IMR-90 (cell line): ENCODE measurements around the gene PIN1.

Source experiments
- FOS ChIP-seq: fragments of 150-350 bp; IDR thresholded peaks from 2 replicates; pipeline ENCODE4 v1.6.1; 2016; ENCODE audit warnings: low read depth, low read length
- MAFK ChIP-seq: IDR thresholded peaks from 2 replicates; pipeline ENCODE4 v1.6.1; 2012; ENCODE audit warnings: low read depth, low read length, improper control_type of control experiment
- MAZ ChIP-seq: IDR thresholded peaks from 2 replicates; pipeline ENCODE4 v1.6.1; 2012; ENCODE audit warnings: low read depth, mild to moderate bottlenecking, low read length, improper control_type of control experiment, moderate library complexity, borderline replicate concordance
- MXI1 ChIP-seq: IDR thresholded peaks from 2 replicates; pipeline ENCODE4 v1.6.1; 2012; ENCODE audit warnings: low read depth, mild to moderate bottlenecking, low read length, moderate library complexity, borderline replicate concordance
- POLR2A ChIP-seq: IDR thresholded peaks from 2 replicates; pipeline ENCODE4 v1.6.1; 2012; ENCODE audit warnings: mild to moderate bottlenecking, low read depth, low read length
- RAD21 ChIP-seq: IDR thresholded peaks from 2 replicates; pipeline ENCODE4 v1.6.1; 2012; ENCODE audit warnings: low read length, improper control_type of control experiment
- RCOR1 ChIP-seq: IDR thresholded peaks from 2 replicates; pipeline ENCODE4 v1.6.1; 2012; ENCODE audit warnings: mild to moderate bottlenecking, low read length, improper control_type of control experiment; ENCODE audit not compliant: insufficient replicate concordance
- RFX5 ChIP-seq: IDR thresholded peaks from 2 replicates; pipeline ENCODE4 v1.8.0; 2012; ENCODE audit warnings: low read depth, mild to moderate bottlenecking, low read length, moderate library complexity
- SMC3 ChIP-seq: fragments of 150-350 bp; IDR thresholded peaks from 2 replicates; pipeline ENCODE4 v1.6.1; 2016; ENCODE audit warnings: low read depth, mild to moderate bottlenecking, antibody characterized with exemption, low read length, moderate library complexity
- TF ChIP-seq, protein P1 (sequence below): conservative IDR thresholded peaks from 2 replicates; pipeline ENCODE4 v1.5.1; 2012; ENCODE audit warnings: mild to moderate bottlenecking, low read depth, low read length, improper control_type of control experiment
- TF ChIP-seq, protein P2 (sequence below): fragments of 150-350 bp; IDR thresholded peaks from 2 replicates; pipeline ENCODE4 v1.6.1; 2017; ENCODE audit warnings: mild to moderate bottlenecking, antibody characterized with exemption, low read length, low read depth
- TF ChIP-seq, protein P3 (sequence below): fragments of 150-350 bp; IDR thresholded peaks from 2 replicates; pipeline ENCODE4 v1.6.1; 2016; ENCODE audit warnings: low read depth, mild to moderate bottlenecking, low read length, moderate library complexity, borderline replicate concordance

DNA sequence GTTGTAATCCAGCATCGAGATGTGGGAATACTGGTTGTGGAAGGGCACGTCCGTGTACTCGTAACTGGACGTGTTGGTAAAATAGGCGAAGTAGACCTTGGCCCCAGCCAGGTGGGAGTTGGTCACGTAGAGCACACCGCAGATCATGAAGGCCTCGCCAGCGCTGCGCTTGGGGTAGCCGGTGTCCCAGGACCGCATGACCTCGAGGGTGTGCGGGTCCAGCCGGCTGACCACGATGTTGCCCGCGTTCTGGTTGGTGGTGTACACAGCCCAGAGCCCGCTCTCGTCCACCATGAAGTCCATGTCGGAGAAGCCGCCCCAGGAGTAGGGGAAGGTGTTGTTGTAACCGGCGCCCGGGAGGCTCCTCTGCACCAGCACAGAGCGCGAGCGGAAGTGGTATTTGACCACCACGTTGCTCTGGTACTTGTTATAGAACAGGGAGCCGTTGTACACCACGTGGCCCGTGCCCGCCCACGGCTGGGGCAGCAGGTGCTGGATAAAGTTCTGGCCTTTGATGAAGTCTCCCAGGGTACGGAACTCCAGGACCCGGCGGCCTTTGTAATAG, 19.2 kb downstream of the PIN1 start:
- TF ChIP-seq, protein P1, sequence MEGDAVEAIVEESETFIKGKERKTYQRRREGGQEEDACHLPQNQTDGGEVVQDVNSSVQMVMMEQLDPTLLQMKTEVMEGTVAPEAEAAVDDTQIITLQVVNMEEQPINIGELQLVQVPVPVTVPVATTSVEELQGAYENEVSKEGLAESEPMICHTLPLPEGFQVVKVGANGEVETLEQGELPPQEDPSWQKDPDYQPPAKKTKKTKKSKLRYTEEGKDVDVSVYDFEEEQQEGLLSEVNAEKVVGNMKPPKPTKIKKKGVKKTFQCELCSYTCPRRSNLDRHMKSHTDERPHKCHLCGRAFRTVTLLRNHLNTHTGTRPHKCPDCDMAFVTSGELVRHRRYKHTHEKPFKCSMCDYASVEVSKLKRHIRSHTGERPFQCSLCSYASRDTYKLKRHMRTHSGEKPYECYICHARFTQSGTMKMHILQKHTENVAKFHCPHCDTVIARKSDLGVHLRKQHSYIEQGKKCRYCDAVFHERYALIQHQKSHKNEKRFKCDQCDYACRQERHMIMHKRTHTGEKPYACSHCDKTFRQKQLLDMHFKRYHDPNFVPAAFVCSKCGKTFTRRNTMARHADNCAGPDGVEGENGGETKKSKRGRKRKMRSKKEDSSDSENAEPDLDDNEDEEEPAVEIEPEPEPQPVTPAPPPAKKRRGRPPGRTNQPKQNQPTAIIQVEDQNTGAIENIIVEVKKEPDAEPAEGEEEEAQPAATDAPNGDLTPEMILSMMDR, result no peak
- TF ChIP-seq, protein P2, sequence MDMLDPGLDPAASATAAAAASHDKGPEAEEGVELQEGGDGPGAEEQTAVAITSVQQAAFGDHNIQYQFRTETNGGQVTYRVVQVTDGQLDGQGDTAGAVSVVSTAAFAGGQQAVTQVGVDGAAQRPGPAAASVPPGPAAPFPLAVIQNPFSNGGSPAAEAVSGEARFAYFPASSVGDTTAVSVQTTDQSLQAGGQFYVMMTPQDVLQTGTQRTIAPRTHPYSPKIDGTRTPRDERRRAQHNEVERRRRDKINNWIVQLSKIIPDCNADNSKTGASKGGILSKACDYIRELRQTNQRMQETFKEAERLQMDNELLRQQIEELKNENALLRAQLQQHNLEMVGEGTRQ, result no peak
- TF ChIP-seq POLR2A, result no peak
- no peak for TF ChIP-seq MXI1
- TF ChIP-seq, protein P3, sequence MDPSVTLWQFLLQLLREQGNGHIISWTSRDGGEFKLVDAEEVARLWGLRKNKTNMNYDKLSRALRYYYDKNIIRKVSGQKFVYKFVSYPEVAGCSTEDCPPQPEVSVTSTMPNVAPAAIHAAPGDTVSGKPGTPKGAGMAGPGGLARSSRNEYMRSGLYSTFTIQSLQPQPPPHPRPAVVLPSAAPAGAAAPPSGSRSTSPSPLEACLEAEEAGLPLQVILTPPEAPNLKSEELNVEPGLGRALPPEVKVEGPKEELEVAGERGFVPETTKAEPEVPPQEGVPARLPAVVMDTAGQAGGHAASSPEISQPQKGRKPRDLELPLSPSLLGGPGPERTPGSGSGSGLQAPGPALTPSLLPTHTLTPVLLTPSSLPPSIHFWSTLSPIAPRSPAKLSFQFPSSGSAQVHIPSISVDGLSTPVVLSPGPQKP, result no peak
- no peak for TF ChIP-seq MAZ
- no peak for TF ChIP-seq SMC3
- TF ChIP-seq MAFK, result no peak
- TF ChIP-seq RCOR1, result no peak
- no peak for TF ChIP-seq RFX5
- TF ChIP-seq RAD21, result no peak
- no peak for TF ChIP-seq FOS
